T-helper 1 cell treated with Interleukin-12 subunit alpha and Interleukin-12 subunit beta and Interleukin-4 antibody, amounts not matched to agents 30 ng/mL and 1 ng/mL, for 36 hours (primary cell): ENCODE results near the gene HNRNPR. TPM values are rescaled to one million over a fixed set of nuclear protein-coding genes. Genes with fewer than 3 reads are reported as not detected.

Experiments used
- intact Hi-C: fragments of 100-400 bp; cut with micrococcal nuclease; formaldehyde crosslinking; loops from one replicate; pipeline ENCODE4 v1.15.1; 2024
- total RNA-seq: library from RNA; stranded (reverse); gene quantifications from 2 replicates; pipeline ENCODE4 v1.2.3, GENCODE V29; 2022

The HNRNPR gene
- total RNA-seq, 1 donor from 2014 or later, result 207 TPM

GRCh38 chr1:23369335-23370013, 25.4 kb upstream of the HNRNPR start, which contains the start of gene ZNF436:
TSS of gene ZNF436 (minus strand) at chr1:23369836. CDS start at chr1:23368005, 1,831 bp downstream.
- intact Hi-C loops, result loop anchor here (1.0 to 5.0 kb wide), 8 partner anchors 53 to 1878 kb away; partner anchors contain the start of genes ASAP3, ID3, KDM1A and PNRC2

GRCh38 chr1:23368562-23369334, 24.7 kb upstream of the HNRNPR start:
- intact Hi-C loops, result loop anchor here (1.0 to 5.0 kb wide), 14 partner anchors 24 to 1879 kb away; partner anchors contain the start of genes ASAP3, ELOA, HNRNPR and ID3

GRCh38 chr1:23367791-23368561, 23.9 kb upstream of the HNRNPR start:
- intact Hi-C loops, result loop anchor here (1.0 to 5.0 kb wide), 14 partner anchors 24 to 1879 kb away; partner anchors contain the start of genes ELOA, HNRNPR, ID3 and KDM1A

GRCh38 chr1:23367451-23367790, 23.3 kb upstream of the HNRNPR start:
- intact Hi-C loops, result loop anchor here (1.0 to 5.0 kb wide), 4 partner anchors 187 to 1880 kb away; partner anchors contain the start of genes RSRP1, SRRM1 and ZBTB40

- intact Hi-C loops, result loop anchor here (5.0 kb wide), 3 partner anchors 914 to 1881 kb away; partner anchors contain the start of genes RSRP1, SRRM1 and ZBTB40
These were observed 22.5 kb upstream of the HNRNPR start for GRCh38 chr1:23366598-23366997.

GRCh38 chr1:23366146-23366545, 22.1 kb upstream of the HNRNPR start:
- intact Hi-C loops, result loop anchor here (5.0 kb wide), 3 partner anchors 914 to 1881 kb away; partner anchors contain the start of genes RSRP1, SRRM1 and ZBTB40

GRCh38 chr1:23362218-23362713, 18.2 kb upstream of the HNRNPR start:
- intact Hi-C loops, result no loop called here

- intact Hi-C loops, result no loop called here
These were observed 14.3 kb upstream of the HNRNPR start for GRCh38 chr1:23358310-23358875.

- intact Hi-C loops, result no loop called here
These were observed 13.2 kb upstream of the HNRNPR start for GRCh38 chr1:23357138-23357908.

- intact Hi-C loops, result no loop called here
These were observed 12.5 kb upstream of the HNRNPR start for GRCh38 chr1:23356471-23357137.

- intact Hi-C loops, result no loop called here
These were observed 10.2 kb upstream of the HNRNPR start for GRCh38 chr1:23354245-23354644.

GRCh38 chr1:23352096-23352695, 8.1 kb upstream of the HNRNPR start:
- intact Hi-C loops, result no loop called here

GRCh38 chr1:23345920-23346319, 1.8 kb upstream of the HNRNPR start:
- intact Hi-C loops, result loop anchor here (2.0 to 10.0 kb wide), 5 partner anchors 139 to 1299 kb away; partner anchors contain the start of genes ASAP3, LUZP1 and SRRM1

GRCh38 chr1:23344987-23345472, 946 bp upstream of the HNRNPR start:
- intact Hi-C loops, result loop anchor here (1.0 to 10.0 kb wide), 11 partner anchors 23 to 1300 kb away; partner anchors contain the start of genes ASAP3, LUZP1, PNRC2 and SRRM1

GRCh38 chr1:23343221-23344110, 618 bp downstream of the HNRNPR start:
- intact Hi-C loops, result loop anchor here (1.0 to 10.0 kb wide), 12 partner anchors 25 to 1301 kb away; partner anchors contain the start of genes ASAP3, LUZP1, PNRC2 and SRRM1

GRCh38 chr1:23341931-23342692, 2.0 kb downstream of the HNRNPR start:
- intact Hi-C loops, result loop anchor here (2.0 to 10.0 kb wide), 7 partner anchors 80 to 1303 kb away; partner anchors contain the start of genes LUZP1, SRRM1 and TCEA3
